BJ (cell line): Measurements from ENCODE around the gene GLG1. TPM values are rescaled to one million over a fixed set of nuclear protein-coding genes. Genes with fewer than 3 reads are reported as not detected.

Experiments used
- CTCF ChIA-PET: fragments of 350-600 bp; formaldehyde crosslinking; extraction: SDS; loops from one replicate; lab custom pipeline; 2021; ENCODE audit warnings: antibody characterized with exemption, inconsistent platforms; lab: Yijun Ruan, JAX
- POLR2A ChIA-PET: fragments of 300-600 bp; sonication (Branson Sonifier 250); formaldehyde crosslinking; extraction: SDS; loops from one replicate; lab custom pipeline; 2021; ENCODE audit warnings: antibody characterized with exemption; lab: Charles Lee
- DNase-seq: peaks from one replicate; pipeline ENCODE4 v3.0.0-alpha.2; 2011; ENCODE audit warnings: low read depth
- H3K27me3 ChIP-seq: 2 replicates; pipeline ENCODE4 v1.6.0; 2011; ENCODE audit warnings: low read length; ENCODE audit not compliant: control insufficient read depth, insufficient read depth
- H3K36me3 ChIP-seq: 2 replicates; pipeline ENCODE4 v1.5.1; 2011; ENCODE audit warnings: low read length; ENCODE audit not compliant: control insufficient read depth, insufficient read depth
- H3K4me3 ChIP-seq: 2 replicates; pipeline ENCODE4 v1.5.1; 2011; ENCODE audit warnings: low read depth, mild to moderate bottlenecking, control low read depth, low read length
- polyA plus RNA-seq: library from polyadenylated mRNA; depleted of rRNA; stranded (reverse); fragments of >200 nt; gene quantifications from 2 replicates; pipeline ENCODE4 v1.2.3, GENCODE V29; 2011
- TF ChIP-seq, protein P1 (sequence below): IDR thresholded peaks from 2 replicates; pipeline ENCODE4 v1.5.1; 2011; ENCODE audit warnings: low read depth, mild to moderate bottlenecking, control low read depth, inconsistent platforms, low read length, moderate library complexity; ENCODE audit not compliant: insufficient read depth

The GLG1 gene
- polyA plus RNA-seq, 1 experiment, result 88.6 TPM

DNA sequence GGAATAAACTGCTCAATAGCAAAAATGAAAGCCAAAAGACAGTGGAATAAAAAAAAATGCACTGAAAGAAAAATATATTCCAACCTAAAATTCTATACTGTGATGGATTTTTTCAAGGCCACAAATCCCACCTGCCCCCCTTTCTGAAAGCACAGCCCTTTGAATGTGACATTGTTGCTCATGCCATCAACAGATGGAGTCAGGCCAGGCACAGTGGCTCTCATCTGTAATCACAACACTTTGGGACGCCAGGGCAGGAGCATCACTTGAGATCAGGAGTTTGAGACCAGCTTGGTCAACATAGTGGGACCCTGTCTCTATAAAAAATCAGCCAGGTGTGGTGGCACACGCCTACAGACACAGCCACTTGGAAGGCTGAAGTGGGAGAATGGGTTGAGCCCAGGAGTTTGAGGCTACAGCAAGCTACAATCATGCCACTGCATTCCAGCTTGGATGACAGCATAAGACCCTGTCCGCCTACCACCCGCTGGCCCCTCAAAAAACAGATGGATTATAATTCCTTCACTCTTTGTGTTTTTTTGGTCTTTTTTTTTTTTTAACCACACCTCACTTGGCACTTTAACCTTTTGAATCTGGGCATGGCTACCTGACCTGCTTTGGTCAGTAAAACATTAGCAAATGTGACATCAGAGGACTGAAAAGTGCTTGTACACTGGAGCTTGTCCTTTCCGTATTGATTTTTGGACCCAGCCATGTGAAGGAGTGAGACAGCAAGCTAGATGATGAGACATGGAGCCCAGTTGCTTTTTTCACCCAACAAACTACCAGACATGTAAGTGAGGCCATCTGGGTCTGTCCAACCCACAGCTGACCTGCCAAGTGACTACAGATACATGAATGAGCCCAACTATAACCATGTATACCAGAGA is 36.3 kb downstream of the GLG1 start:
- POLR2A ChIA-PET, result interaction anchor here (0.7 kb wide), 1 partner anchor 810 kb away, joined by 4 read pairs; no protein-coding TSS in a partner anchor
- CTCF ChIA-PET, result interaction anchor here (0.6 kb wide), 1 partner anchor 145 kb away, joined by 3 read pairs; no protein-coding TSS in a partner anchor
- DNase-seq, result no peak
- Histone ChIP-seq H3K4me3 (no peak overlapping the region), H3K27me3 (no peaks in the 10 kb centered on the region), H3K36me3 (no peaks in the 10 kb centered on the region)
- TF ChIP-seq, protein P1, sequence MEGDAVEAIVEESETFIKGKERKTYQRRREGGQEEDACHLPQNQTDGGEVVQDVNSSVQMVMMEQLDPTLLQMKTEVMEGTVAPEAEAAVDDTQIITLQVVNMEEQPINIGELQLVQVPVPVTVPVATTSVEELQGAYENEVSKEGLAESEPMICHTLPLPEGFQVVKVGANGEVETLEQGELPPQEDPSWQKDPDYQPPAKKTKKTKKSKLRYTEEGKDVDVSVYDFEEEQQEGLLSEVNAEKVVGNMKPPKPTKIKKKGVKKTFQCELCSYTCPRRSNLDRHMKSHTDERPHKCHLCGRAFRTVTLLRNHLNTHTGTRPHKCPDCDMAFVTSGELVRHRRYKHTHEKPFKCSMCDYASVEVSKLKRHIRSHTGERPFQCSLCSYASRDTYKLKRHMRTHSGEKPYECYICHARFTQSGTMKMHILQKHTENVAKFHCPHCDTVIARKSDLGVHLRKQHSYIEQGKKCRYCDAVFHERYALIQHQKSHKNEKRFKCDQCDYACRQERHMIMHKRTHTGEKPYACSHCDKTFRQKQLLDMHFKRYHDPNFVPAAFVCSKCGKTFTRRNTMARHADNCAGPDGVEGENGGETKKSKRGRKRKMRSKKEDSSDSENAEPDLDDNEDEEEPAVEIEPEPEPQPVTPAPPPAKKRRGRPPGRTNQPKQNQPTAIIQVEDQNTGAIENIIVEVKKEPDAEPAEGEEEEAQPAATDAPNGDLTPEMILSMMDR, result no peak

DNA sequence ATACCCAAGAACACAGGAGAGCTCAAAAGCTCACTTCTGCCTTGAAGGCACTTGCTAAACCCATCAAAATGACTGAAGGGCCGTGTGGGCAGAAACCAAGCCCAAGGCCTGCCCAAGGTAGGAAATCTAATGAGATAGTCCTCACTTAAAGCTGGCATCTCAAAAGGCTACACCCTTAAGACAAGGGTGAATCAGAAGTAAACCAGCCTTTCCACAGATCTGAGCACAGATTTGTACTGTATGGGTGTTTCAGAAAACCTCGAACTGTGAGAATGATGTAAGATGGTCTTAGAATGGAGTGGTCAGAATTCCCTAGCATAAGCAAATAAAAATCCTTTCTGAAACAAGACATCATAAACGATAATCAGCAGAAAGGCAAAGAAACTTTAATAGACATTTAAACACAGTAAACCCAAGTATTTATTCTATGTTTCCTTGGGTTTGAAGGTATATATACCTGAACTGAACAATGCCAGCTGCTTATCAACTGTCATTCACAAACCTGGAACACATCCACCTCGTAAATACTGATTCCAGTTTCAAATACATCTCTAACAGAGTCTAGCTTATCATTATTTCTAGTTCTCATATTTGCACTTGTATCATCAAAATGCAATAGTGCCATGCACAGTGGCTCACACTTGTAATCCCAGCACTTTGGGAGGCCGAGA is 37.8 kb downstream of the GLG1 start:
- POLR2A ChIA-PET, result no interaction called here
- Histone ChIP-seq H3K36me3 (no peaks in the 10 kb centered on the region), H3K4me3 (no peak overlapping the region), H3K27me3 (no peaks in the 10 kb centered on the region)
- CTCF ChIA-PET, result interaction anchor here (1.5 kb wide), 1 partner anchor 9 kb away, joined by 5 read pairs; no protein-coding TSS in a partner anchor
- DNase-seq, result peak; percentile 40
- TF ChIP-seq, protein P1, result no peak

DNA sequence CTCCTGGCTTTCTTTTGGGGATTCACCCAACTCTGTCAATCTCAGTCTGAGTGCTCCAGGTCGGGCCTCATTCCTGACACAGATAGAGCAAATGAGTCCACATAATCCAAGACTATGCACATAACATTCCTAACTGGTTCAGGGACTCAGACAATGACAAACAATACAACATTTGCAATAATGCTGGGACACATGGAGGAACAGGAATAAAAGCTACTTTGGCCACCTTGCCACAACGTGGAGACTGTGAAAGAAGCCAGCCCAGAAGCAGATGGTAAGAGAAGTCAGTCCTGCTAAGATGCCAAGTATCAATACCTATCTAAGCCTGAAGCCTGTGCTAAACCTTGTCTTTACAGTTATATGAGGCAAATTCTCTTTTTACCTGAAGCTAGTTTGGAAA is 39.0 kb downstream of the GLG1 start:
- TF ChIP-seq, protein P1, result no peak
- Histone ChIP-seq H3K27me3 (no peaks in the 10 kb centered on the region), H3K4me3 (no peak overlapping the region), H3K36me3 (no peaks in the 10 kb centered on the region)
- no peak for DNase-seq
- ChIA-PET POLR2A (no interaction called here), CTCF (interaction anchor here (1.5 kb wide), 1 partner anchor 11 kb away, joined by 5 read pairs; no protein-coding TSS in a partner anchor)

DNA sequence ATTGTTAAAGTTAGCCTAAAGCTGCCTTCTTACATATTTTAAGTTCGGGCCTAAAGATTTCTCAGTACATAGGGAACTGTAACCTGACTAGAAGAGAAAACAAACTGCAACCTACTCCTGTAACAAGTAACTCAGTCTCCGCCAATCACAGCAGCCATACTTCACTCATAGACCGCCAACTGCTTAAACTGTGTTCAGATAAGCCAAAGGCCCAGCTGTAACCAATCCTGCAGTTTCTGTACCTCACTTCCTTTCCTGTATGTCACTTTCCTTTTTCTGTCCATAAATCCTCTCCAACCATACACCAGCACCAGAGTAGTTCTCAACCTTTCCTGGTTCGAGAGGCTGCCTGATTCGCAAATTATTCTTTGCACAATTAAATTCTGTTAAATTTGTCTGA is 41.5 kb downstream of the GLG1 start:
- TF ChIP-seq, protein P1, result no peak
- no peak overlapping the region for H3K4me3 ChIP-seq
- no peaks in the 10 kb centered on the region for H3K36me3 ChIP-seq
- no peak for DNase-seq
- H3K27me3 ChIP-seq, result no peaks in the 10 kb centered on the region
- POLR2A ChIA-PET, result no interaction called here
- CTCF ChIA-PET, result no interaction called here

DNA sequence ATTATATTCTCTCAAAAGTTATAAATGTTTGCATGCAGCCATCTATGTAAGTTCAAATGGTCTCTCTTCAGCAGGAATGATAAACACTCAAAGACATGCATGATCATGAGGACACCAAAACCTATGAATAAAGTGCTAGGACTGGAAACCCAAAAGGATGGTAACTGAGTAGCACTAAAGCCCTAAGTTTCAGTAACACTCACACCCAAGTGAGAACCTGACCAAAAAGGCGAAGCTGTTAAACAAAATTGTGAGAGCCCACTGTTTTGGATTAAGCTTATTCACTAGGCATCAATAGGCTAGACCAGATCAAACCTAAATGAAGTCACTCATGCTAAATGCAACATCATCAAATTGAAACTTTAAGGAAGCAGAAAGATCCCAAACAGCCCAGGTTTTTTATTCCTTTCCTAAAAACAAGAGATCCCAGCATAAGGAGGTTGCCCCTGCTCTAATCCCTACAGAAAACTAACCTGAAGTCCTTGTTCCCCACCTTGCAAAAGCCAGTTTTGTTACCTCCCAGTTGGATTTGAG is 42.4 kb downstream of the GLG1 start:
- ChIA-PET POLR2A (no interaction called here), CTCF (no interaction called here)
- TF ChIP-seq, protein P1, result no peak
- H3K27me3 ChIP-seq, result no peaks in the 10 kb centered on the region
- no peak overlapping the region for H3K4me3 ChIP-seq
- DNase-seq, result no peak
- H3K36me3 ChIP-seq, result no peaks in the 10 kb centered on the region
